GM12865 (cell line): ENCODE results near the gene PTPRN.

Source experiments
- DNase-seq: peaks from one replicate; pipeline ENCODE4 v3.0.0; 2010; ENCODE audit warnings: low read depth
- H3K4me3 ChIP-seq: 2 replicates; pipeline ENCODE4 v1.5.1; 2011; ENCODE audit warnings: mild to moderate bottlenecking, low read depth, low read length, control low read depth
- CTCF ChIP-seq: IDR thresholded peaks from 2 replicates; pipeline ENCODE4 v1.5.1; 2011; ENCODE audit warnings: low read length, control low read depth, low read depth, inconsistent platforms; ENCODE audit not compliant: insufficient read depth; ENCODE audit errors: missing control alignments

PTPRN gene

GRCh38 chr2:219252900-219253752 is 56.1 kb downstream of the PTPRN start, which contains the start of gene TUBA4B:
Gene TUBA4B (plus strand): TSS chr2:219253243. CDS start chr2:219253408, 165 bp downstream.
- peak within 1 kb of the TSS; percentile 76 for H3K4me3 ChIP-seq
- DNase-seq = peak; percentile 74
- no peak for TF ChIP-seq CTCF

- no peak for DNase-seq
- peak overlapping the region; percentile 76 for H3K4me3 ChIP-seq
- no peak for TF ChIP-seq CTCF
Observed at GRCh38 chr2:219252570-219252899, 56.7 kb downstream of the PTPRN start.

- H3K4me3 ChIP-seq = peak overlapping the region; percentile 76
Observed at GRCh38 chr2:219252084-219252483, 57.1 kb downstream of the PTPRN start.

GRCh38 chr2:219251656-219252055 is 57.5 kb downstream of the PTPRN start:
- TF ChIP-seq CTCF = no peak
- H3K4me3 ChIP-seq = no peak overlapping the region
- no peak for DNase-seq

More at GRCh38 chr2:219252084-219252483, 57.1 kb downstream of the PTPRN start:
- peak; percentile 18 for DNase-seq
- no peak for TF ChIP-seq CTCF

GRCh38 chr2:219250049-219250781 is 59.0 kb downstream of the PTPRN start:
- H3K4me3 ChIP-seq = peak overlapping the region; percentile 10; the same call in 1 of the 2 replicates
- no peak for TF ChIP-seq CTCF

GRCh38 chr2:219249203-219249980 is 59.8 kb downstream of the PTPRN start:
- no peak for TF ChIP-seq CTCF
- DNase-seq = peak; percentile 70
- H3K4me3 ChIP-seq = peak overlapping the region; percentile 28

More at GRCh38 chr2:219250049-219250781, 59.0 kb downstream of the PTPRN start:
- DNase-seq = no peak
